ENCODE data around the gene IQSEC3. TPM values are rescaled to one million over a fixed set of nuclear protein-coding genes. Genes with fewer than 3 reads are reported as not detected.

The IQSEC3 gene
- total RNA-seq, 2 donors from 2014 or later = 0.78 to 1.6 TPM

DNA sequence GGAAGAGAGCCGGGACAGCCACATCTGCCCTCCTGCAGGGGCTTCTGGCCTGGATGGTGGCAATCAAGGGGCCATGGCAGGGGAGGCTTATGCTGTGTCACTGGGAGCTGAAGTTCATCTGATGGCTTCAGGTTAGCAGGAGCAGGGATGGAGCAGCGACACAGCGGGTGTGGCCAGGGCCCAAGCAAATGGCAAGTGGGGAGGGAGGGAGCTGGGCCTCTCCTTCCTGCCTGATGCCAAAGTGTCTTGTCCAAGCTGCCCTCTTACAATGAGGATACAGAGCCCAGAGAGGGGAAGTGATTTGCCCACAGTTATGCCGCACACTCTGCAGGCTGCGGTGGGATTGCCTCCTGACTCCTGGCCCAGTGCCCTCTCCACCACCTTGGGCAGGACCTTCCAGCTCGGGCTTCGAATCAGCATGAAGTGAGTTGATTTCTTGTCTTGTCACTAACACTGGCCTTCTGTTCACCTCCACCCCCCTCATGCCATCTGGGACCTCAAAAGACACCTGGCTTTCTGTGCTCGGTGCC lies 51.3 kb downstream of the IQSEC3 start:
- intact Hi-C loops (cut with DNase I) = no loop called here
- WGBS, 2 donors = 72 to 79% methylated on average over 7 to 8 of the region's 8 CpGs
- no peaks in the 10 kb centered on the region for H3K9me3 ChIP-seq
- H3K27ac ChIP-seq = no peak overlapping the region
- DNase-seq (no peak), ATAC-seq (no peak)
- no peaks in the 10 kb centered on the region for H3K27me3 ChIP-seq
- TF ChIP-seq, protein P1, sequence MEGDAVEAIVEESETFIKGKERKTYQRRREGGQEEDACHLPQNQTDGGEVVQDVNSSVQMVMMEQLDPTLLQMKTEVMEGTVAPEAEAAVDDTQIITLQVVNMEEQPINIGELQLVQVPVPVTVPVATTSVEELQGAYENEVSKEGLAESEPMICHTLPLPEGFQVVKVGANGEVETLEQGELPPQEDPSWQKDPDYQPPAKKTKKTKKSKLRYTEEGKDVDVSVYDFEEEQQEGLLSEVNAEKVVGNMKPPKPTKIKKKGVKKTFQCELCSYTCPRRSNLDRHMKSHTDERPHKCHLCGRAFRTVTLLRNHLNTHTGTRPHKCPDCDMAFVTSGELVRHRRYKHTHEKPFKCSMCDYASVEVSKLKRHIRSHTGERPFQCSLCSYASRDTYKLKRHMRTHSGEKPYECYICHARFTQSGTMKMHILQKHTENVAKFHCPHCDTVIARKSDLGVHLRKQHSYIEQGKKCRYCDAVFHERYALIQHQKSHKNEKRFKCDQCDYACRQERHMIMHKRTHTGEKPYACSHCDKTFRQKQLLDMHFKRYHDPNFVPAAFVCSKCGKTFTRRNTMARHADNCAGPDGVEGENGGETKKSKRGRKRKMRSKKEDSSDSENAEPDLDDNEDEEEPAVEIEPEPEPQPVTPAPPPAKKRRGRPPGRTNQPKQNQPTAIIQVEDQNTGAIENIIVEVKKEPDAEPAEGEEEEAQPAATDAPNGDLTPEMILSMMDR (IDR thresholded peaks at IDR 0.05) = no peak
- no peak for TF ChIP-seq POLR2A (IDR thresholded peaks at IDR 0.05)
- no peaks in the 10 kb centered on the region for H3K4me1 ChIP-seq
- H3K4me3 ChIP-seq = no peak overlapping the region
- no peaks in the 10 kb centered on the region for H3K36me3 ChIP-seq (replicated peaks in 1 of 2; ENCODE audit: insufficient read depth in 1 of 2, low read depth in 2 of 2)

DNA sequence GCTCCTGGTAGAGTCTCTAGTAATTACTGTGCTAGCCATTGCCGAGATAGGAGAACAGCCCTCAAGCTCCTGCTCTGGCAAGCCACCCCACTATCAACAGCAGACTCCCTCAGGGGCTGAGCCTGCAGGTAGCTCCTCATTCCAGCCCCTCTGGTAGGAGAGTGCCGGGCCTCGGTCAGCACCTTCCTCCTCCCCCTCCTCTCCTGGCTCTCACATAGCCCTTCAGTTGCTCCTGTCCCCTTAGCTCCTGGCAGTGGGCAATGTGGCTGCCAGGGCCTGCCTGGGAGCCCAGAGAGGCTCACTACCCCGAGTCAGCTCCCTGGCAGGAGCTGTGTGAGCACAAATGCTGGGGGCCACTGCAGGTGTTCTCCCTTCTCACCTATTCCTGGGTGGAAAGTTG lies 52.0 kb downstream of the IQSEC3 start:
- DNase-seq = no peak

GRCh38 chr12:120951-121350 lies 54.4 kb downstream of the IQSEC3 start:
- TF ChIP-seq, protein P1 (IDR thresholded peaks at IDR 0.05) = no peak
- no peak for TF ChIP-seq POLR2A (IDR thresholded peaks at IDR 0.05)
- Histone ChIP-seq H3K4me1 (no peaks in the 10 kb centered on the region), H3K27ac (no peak overlapping the region), H3K9me3 (no peaks in the 10 kb centered on the region), H3K36me3 (replicated peaks in 1 of 2; ENCODE audit: insufficient read depth in 1 of 2, low read depth in 2 of 2) (no peaks in the 10 kb centered on the region), H3K27me3 (no peaks in the 10 kb centered on the region), H3K4me3 (no peak overlapping the region)
- 44 to 81% methylated on average over 5 to 6 of the region's 6 CpGs for WGBS, 2 donors
- ATAC-seq (no peak), DNase-seq (no peak)
- intact Hi-C loops (cut with DNase I) = no loop called here

More for the DNA sequence above, 52.0 kb downstream of the IQSEC3 start:
- intact Hi-C loops (cut with DNase I) = no loop called here
- TF ChIP-seq, protein P1 (IDR thresholded peaks at IDR 0.05) = no peak
- no peak for TF ChIP-seq POLR2A (IDR thresholded peaks at IDR 0.05)
- no peaks in the 10 kb centered on the region for H3K4me1 ChIP-seq
- H3K36me3 ChIP-seq (replicated peaks in 1 of 2; ENCODE audit: insufficient read depth in 1 of 2, low read depth in 2 of 2) = no peaks in the 10 kb centered on the region
- H3K9me3 ChIP-seq = no peaks in the 10 kb centered on the region
- H3K4me3 ChIP-seq = no peak overlapping the region
- ATAC-seq = no peak
- H3K27ac ChIP-seq = no peak overlapping the region
- WGBS, 2 donors = 30 to 44% methylated on average over 4 of the region's 4 CpGs
- H3K27me3 ChIP-seq = no peaks in the 10 kb centered on the region

DNA sequence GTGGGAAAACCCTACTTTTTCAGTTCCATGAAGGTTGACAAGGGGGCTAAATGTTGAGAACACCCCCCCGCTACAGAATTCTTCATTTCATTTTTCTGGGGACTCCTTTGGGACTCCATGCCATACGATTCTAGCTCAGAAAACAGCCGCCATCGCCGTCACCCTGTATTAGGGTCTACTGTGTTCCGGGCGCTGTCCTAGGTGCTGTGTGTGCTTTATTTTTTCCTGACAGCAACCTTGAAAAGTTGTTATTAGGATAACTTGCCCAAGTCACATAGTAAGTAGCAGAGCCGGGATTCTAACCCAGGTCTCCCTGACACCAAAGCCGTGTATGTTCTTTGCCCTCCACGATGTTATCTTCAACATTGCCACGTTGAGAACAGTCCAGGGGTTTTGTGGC lies 55.1 kb downstream of the IQSEC3 start:
- DNase-seq = no peak
- no peaks in the 10 kb centered on the region for H3K36me3 ChIP-seq (replicated peaks in 1 of 2; ENCODE audit: insufficient read depth in 1 of 2, low read depth in 2 of 2)
- ATAC-seq = no peak
- intact Hi-C loops (cut with DNase I) = no loop called here
- H3K4me3 ChIP-seq = no peak overlapping the region
- no peaks in the 10 kb centered on the region for H3K27me3 ChIP-seq
- TF ChIP-seq, protein P1 (IDR thresholded peaks at IDR 0.05) = no peak
- TF ChIP-seq POLR2A (IDR thresholded peaks at IDR 0.05) = no peak
- H3K27ac ChIP-seq = no peak overlapping the region
- H3K4me1 ChIP-seq = no peaks in the 10 kb centered on the region
- 61 to 67% methylated on average over 11 of the region's 11 CpGs for WGBS, 2 donors
- H3K9me3 ChIP-seq = no peaks in the 10 kb centered on the region

- intact Hi-C loops (cut with DNase I) = no loop called here
- no peak overlapping the region for H3K4me3 ChIP-seq
- H3K27me3 ChIP-seq = no peaks in the 10 kb centered on the region
- H3K27ac ChIP-seq = no peak overlapping the region
- WGBS, 2 donors = 79 to 83% methylated on average over 5 to 7 of the region's 7 CpGs
- no peaks in the 10 kb centered on the region for H3K36me3 ChIP-seq (replicated peaks in 1 of 2; ENCODE audit: insufficient read depth in 1 of 2, low read depth in 2 of 2)
- no peak for DNase-seq
- no peaks in the 10 kb centered on the region for H3K4me1 ChIP-seq
- H3K9me3 ChIP-seq = no peaks in the 10 kb centered on the region
- no peak for ATAC-seq
- TF ChIP-seq, protein P1 (IDR thresholded peaks at IDR 0.05) = no peak
- no peak for TF ChIP-seq POLR2A (IDR thresholded peaks at IDR 0.05)
These were observed 58.5 kb downstream of the IQSEC3 start for GRCh38 chr12:125075-125474.

Measured in body of pancreas (tissue), 4 donors.